Neural cell (in vitro differentiated cells): ENCODE measurements around the gene TTC39C.

Experiments
- EP300 ChIP-seq: fragments of 450-650 bp; conservative IDR thresholded peaks from 2 replicates; pipeline ENCODE4 v1.6.1; 2014; ENCODE audit warnings: antibody characterized with exemption, mild to moderate bottlenecking, moderate library complexity; ENCODE audit not compliant: poor library complexity, severe bottlenecking
- POLR2AphosphoS5 ChIP-seq: IDR thresholded peaks from 2 replicates; pipeline ENCODE4 v1.6.1; 2012
- RAD21 ChIP-seq: fragments of 450-650 bp; conservative IDR thresholded peaks from 2 replicates; pipeline ENCODE4 v1.6.1; 2014; ENCODE audit warnings: antibody characterized with exemption, mild to moderate bottlenecking, moderate library complexity
- SMC3 ChIP-seq: fragments of 450-650 bp; conservative IDR thresholded peaks from 2 replicates; pipeline ENCODE4 v1.6.1; 2014; ENCODE audit warnings: antibody characterized with exemption, mild to moderate bottlenecking, moderate library complexity; ENCODE audit not compliant: poor library complexity
- TAF1 ChIP-seq: IDR thresholded peaks from 2 replicates; pipeline ENCODE4 v1.6.1; 2012; ENCODE audit warnings: low read depth
- TF ChIP-seq, protein P1 (sequence below): fragments of 450-650 bp; IDR thresholded peaks from 2 replicates; pipeline ENCODE4 v1.5.1; 2014; ENCODE audit warnings: antibody characterized with exemption, mild to moderate bottlenecking, moderate library complexity; ENCODE audit not compliant: poor library complexity, severe bottlenecking
- TF ChIP-seq, protein P2 (sequence below): IDR thresholded peaks from 2 replicates; pipeline ENCODE4 v1.6.1; 2012; ENCODE audit warnings: borderline replicate concordance

DNA sequence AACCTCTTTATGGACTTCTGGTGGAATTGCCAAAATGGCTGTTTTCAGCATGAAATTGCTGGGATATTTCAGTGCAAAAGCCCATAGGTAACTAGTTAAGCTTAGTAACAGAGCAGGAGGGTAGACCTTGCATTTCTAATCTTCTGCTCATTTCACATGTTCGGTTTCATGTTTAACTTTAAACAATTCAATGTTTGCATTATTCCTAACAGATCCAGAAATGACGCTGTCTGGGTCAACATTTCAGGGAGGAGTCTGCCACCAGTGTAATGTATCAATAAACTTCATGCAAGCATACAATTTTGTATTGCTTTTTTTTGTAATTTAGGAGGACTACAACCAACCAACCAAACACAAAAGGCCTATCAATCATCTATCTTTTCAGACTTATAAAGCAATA is 146.8 kb downstream of the TTC39C start:
- TF ChIP-seq, protein P1, sequence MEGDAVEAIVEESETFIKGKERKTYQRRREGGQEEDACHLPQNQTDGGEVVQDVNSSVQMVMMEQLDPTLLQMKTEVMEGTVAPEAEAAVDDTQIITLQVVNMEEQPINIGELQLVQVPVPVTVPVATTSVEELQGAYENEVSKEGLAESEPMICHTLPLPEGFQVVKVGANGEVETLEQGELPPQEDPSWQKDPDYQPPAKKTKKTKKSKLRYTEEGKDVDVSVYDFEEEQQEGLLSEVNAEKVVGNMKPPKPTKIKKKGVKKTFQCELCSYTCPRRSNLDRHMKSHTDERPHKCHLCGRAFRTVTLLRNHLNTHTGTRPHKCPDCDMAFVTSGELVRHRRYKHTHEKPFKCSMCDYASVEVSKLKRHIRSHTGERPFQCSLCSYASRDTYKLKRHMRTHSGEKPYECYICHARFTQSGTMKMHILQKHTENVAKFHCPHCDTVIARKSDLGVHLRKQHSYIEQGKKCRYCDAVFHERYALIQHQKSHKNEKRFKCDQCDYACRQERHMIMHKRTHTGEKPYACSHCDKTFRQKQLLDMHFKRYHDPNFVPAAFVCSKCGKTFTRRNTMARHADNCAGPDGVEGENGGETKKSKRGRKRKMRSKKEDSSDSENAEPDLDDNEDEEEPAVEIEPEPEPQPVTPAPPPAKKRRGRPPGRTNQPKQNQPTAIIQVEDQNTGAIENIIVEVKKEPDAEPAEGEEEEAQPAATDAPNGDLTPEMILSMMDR = no peak
- TF ChIP-seq EP300 (no peak), POLR2AphosphoS5 (no peak), RAD21 (no peak), TAF1 (no peak), SMC3 (no peak)
- TF ChIP-seq, protein P2, sequence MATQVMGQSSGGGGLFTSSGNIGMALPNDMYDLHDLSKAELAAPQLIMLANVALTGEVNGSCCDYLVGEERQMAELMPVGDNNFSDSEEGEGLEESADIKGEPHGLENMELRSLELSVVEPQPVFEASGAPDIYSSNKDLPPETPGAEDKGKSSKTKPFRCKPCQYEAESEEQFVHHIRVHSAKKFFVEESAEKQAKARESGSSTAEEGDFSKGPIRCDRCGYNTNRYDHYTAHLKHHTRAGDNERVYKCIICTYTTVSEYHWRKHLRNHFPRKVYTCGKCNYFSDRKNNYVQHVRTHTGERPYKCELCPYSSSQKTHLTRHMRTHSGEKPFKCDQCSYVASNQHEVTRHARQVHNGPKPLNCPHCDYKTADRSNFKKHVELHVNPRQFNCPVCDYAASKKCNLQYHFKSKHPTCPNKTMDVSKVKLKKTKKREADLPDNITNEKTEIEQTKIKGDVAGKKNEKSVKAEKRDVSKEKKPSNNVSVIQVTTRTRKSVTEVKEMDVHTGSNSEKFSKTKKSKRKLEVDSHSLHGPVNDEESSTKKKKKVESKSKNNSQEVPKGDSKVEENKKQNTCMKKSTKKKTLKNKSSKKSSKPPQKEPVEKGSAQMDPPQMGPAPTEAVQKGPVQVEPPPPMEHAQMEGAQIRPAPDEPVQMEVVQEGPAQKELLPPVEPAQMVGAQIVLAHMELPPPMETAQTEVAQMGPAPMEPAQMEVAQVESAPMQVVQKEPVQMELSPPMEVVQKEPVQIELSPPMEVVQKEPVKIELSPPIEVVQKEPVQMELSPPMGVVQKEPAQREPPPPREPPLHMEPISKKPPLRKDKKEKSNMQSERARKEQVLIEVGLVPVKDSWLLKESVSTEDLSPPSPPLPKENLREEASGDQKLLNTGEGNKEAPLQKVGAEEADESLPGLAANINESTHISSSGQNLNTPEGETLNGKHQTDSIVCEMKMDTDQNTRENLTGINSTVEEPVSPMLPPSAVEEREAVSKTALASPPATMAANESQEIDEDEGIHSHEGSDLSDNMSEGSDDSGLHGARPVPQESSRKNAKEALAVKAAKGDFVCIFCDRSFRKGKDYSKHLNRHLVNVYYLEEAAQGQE = no peak
